Esophagus (tissue), 2 donors: Measurements from ENCODE around the gene CCDC28B. TPM values are rescaled to one million over a fixed set of nuclear protein-coding genes. Genes with fewer than 3 reads are reported as not detected.

Experiments
- H3K27ac ChIP-seq, 2 donors: one replicate each; pipeline ENCODE4 v1.5.1; 2013; ENCODE audit warnings: low read depth in 2 of 2, mild to moderate bottlenecking in 2 of 2, inconsistent platforms in 1 of 2, low read length in 1 of 2, moderate library complexity in 1 of 2
- H3K27me3 ChIP-seq, 2 donors: one replicate each; pipeline ENCODE4 v1.6.1; 2013; ENCODE audit warnings: low read length in 2 of 2, control low read depth in 1 of 2, mild to moderate bottlenecking in 1 of 2; ENCODE audit not compliant: insufficient read depth in 2 of 2, control insufficient read depth in 1 of 2
- H3K36me3 ChIP-seq, 2 donors: one replicate each; pipeline ENCODE4 v1.6.1; 2013; ENCODE audit warnings: low read length in 1 of 2; ENCODE audit not compliant: control insufficient read depth in 2 of 2, insufficient read depth in 2 of 2
- H3K4me1 ChIP-seq, 2 donors: one replicate each; pipeline ENCODE4 v1.6.1; 2013; ENCODE audit warnings: low read length in 1 of 2; ENCODE audit not compliant: control insufficient read depth in 2 of 2, insufficient read depth in 2 of 2
- H3K4me3 ChIP-seq, 2 donors: one replicate each; pipeline ENCODE4 v1.5.1; 2013; ENCODE audit warnings: low read length in 2 of 2, mild to moderate bottlenecking in 2 of 2, low read depth in 1 of 2, moderate library complexity in 1 of 2
- H3K9me3 ChIP-seq, 2 donors: one replicate each; pipeline ENCODE4 v1.6.1; 2013; ENCODE audit warnings: mild to moderate bottlenecking in 2 of 2, low read depth in 1 of 2, low read length in 1 of 2, moderate library complexity in 1 of 2; ENCODE audit not compliant: control insufficient read depth in 2 of 2, insufficient read depth in 1 of 2
- WGBS, 2 donors: extraction: QIAGEN DNeasy Blood & Tissue Kit; methylation state at CpG; one replicate each; pipeline ENCODE4 v1.1.7; 2013; 5-methylcytosine and 5-hydroxymethylcytosine counted together
- polyA plus RNA-seq, 2 donors: library from polyadenylated mRNA; stranded (reverse); fragments of 200-250 nt; gene quantifications; one replicate each; pipeline ENCODE4 v1.2.3, GENCODE V29; 2013
- donor health status: healthy with polysubstance abuse.
- donor health status: Bipolar disorder and iron deficiency.

CCDC28B gene
- polyA plus RNA-seq, 2 donors, result 2.7 to 2.9 TPM

GRCh38 chr1:32187850-32188249 is 12.5 kb upstream of the CCDC28B start:
- no peak overlapping the region for H3K27ac ChIP-seq
- no peaks in the 10 kb centered on the region for H3K4me1 ChIP-seq
- H3K27me3 ChIP-seq, result no peaks in the 10 kb centered on the region
- H3K9me3 ChIP-seq, result no peaks in the 10 kb centered on the region
- 95 to 97% methylated on average over 9 of the region's 9 CpGs for WGBS, 2 donors
- H3K4me3 ChIP-seq, result no peak overlapping the region
- H3K36me3 ChIP-seq, result peaks cover 33 to 52% of the 10 kb centered on the region in 2 donors

GRCh38 chr1:32192220-32192948 is 8.0 kb upstream of the CCDC28B start:
- Histone ChIP-seq H3K4me3 (no peak overlapping the region), H3K27ac (no peak overlapping the region), H3K4me1 (peaks cover 0 to 3% of the 10 kb centered on the region in 2 donors), H3K9me3 (no peaks in the 10 kb centered on the region), H3K36me3 (peaks cover 44 to 76% of the 10 kb centered on the region in 2 donors), H3K27me3 (no peaks in the 10 kb centered on the region)
- WGBS, 2 donors, result 92 to 93% methylated on average over 8 of the region's 8 CpGs

- no peaks in the 10 kb centered on the region for H3K27me3 ChIP-seq
- no peak overlapping the region for H3K4me3 ChIP-seq
- H3K4me1 ChIP-seq, result peaks cover 5 to 7% of the 10 kb centered on the region in 2 donors
- whole genome bisulfite sequencing, 2 donors, result 96 to 98% methylated on average over 6 of the region's 6 CpGs
- no peaks in the 10 kb centered on the region for H3K9me3 ChIP-seq
- H3K36me3 ChIP-seq, result peaks cover 36 to 63% of the 10 kb centered on the region in 2 donors
- H3K27ac ChIP-seq, result no peak overlapping the region
Measured at GRCh38 chr1:32194984-32195383, 5.4 kb upstream of the CCDC28B start.

DNA sequence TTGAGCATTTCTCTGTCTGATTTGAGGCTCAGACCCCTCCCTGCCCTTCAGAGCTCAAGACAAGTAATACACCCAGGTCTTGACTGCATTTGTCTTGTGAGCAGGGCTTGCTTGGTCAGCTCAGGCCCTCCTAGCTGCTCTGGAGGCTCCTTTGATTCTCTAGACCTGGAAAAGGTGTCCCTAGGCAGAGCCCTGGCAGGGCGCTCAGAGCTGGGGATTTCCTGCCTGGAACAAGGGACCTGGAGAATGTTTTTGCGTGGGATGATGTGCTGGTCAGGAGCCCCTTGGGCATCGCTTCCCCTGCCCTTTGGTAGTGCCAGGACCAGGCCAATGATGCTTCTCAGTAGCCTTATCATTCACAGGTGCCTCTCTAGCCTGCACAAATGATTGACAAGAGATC is 4.9 kb upstream of the CCDC28B start:
- 82 to 84% methylated on average over 3 of the region's 3 CpGs for WGBS, 2 donors
- Histone ChIP-seq H3K4me3 (no peak overlapping the region), H3K9me3 (no peaks in the 10 kb centered on the region), H3K36me3 (peaks cover 31 to 58% of the 10 kb centered on the region in 2 donors), H3K4me1 (peaks cover 5 to 7% of the 10 kb centered on the region in 2 donors), H3K27ac (no peak overlapping the region), H3K27me3 (no peaks in the 10 kb centered on the region)

- no peaks in the 10 kb centered on the region for H3K9me3 ChIP-seq
- H3K36me3 ChIP-seq, result peaks cover 29 to 54% of the 10 kb centered on the region in 2 donors
- no peak overlapping the region for H3K27ac ChIP-seq
- peaks cover 5 to 10% of the 10 kb centered on the region in 2 donors for H3K4me1 ChIP-seq
- no peak overlapping the region for H3K4me3 ChIP-seq
- no peaks in the 10 kb centered on the region for H3K27me3 ChIP-seq
Measured at GRCh38 chr1:32195972-32196823, 4.2 kb upstream of the CCDC28B start.

DNA sequence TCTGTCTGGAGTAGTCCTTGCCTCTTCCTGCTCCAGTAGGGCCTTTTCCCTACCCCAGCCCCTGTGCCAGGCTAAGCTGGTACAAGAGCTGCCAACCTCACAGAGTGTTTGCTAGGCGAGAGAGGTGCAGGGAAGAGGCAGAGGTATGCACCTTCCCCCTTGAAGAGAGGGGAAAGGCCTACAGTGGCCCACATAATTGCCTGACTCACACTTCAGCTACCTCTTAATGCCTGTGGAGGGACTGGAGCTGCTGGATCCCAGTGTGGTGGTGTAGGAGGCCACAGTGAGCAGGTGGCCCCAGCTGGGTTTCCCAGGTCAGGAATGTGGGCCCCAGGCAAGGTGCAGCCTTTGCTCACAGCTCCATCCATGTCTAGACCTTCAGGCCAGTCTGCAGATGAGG is 3.3 kb upstream of the CCDC28B start:
- no peak overlapping the region for H3K27ac ChIP-seq
- H3K9me3 ChIP-seq, result no peaks in the 10 kb centered on the region
- H3K4me3 ChIP-seq, result no peak overlapping the region
- peaks cover 10 to 11% of the 10 kb centered on the region in 2 donors for H3K4me1 ChIP-seq
- 96 to 100% methylated on average over 1 of the region's 1 CpG for WGBS, 2 donors
- H3K27me3 ChIP-seq, result no peaks in the 10 kb centered on the region
- H3K36me3 ChIP-seq, result peaks cover 24 to 46% of the 10 kb centered on the region in 2 donors

- Histone ChIP-seq H3K9me3 (no peaks in the 10 kb centered on the region), H3K27me3 (no peaks in the 10 kb centered on the region), H3K27ac (no peak overlapping the region), H3K4me3 (no peak overlapping the region), H3K36me3 (peaks cover 18 to 39% of the 10 kb centered on the region in 2 donors), H3K4me1 (peaks cover 10 to 11% of the 10 kb centered on the region in 2 donors)
- 72 to 75% methylated on average over 6 of the region's 6 CpGs for WGBS, 2 donors
Measured at GRCh38 chr1:32197837-32198236, 2.6 kb upstream of the CCDC28B start.

- no peaks in the 10 kb centered on the region for H3K27me3 ChIP-seq
- no peak overlapping the region for H3K27ac ChIP-seq
- no peaks in the 10 kb centered on the region for H3K9me3 ChIP-seq
- WGBS, 2 donors, result 71 to 74% methylated on average over 3 of the region's 3 CpGs
- H3K4me3 ChIP-seq, result no peak overlapping the region
- H3K36me3 ChIP-seq, result peaks cover 18 to 35% of the 10 kb centered on the region in 2 donors
- peaks cover 10 to 11% of the 10 kb centered on the region in 2 donors for H3K4me1 ChIP-seq
Measured at GRCh38 chr1:32198237-32199042, 2.0 kb upstream of the CCDC28B start.

- no peaks in the 10 kb centered on the region for H3K27me3 ChIP-seq
- 54 to 71% methylated on average over 4 of the region's 4 CpGs for WGBS, 2 donors
- peaks cover 13 to 27% of the 10 kb centered on the region in 2 donors for H3K36me3 ChIP-seq
- H3K27ac ChIP-seq, result no peak overlapping the region
- no peaks in the 10 kb centered on the region for H3K9me3 ChIP-seq
- H3K4me1 ChIP-seq, result peaks cover 10 to 11% of the 10 kb centered on the region in 2 donors
- H3K4me3 ChIP-seq, result no peak overlapping the region
Measured at GRCh38 chr1:32199043-32199716, 1.2 kb upstream of the CCDC28B start.
